Prostate gland (tissue), 2 donors: ENCODE data around the gene TMEM143.

Experiments used
- CTCF ChIP-seq, 4 experiments: fragments of 200-600 bp in 2 of 4; fragments of 450-650 bp in 2 of 4; sonication (generic) in 2 of 4; IDR thresholded peaks; 1 replicate in 3 of 4; 2 replicates in 1 of 4; pipeline ENCODE4 v1.5.1; 2016 to 2019; ENCODE audit warnings: antibody characterized with exemption in 4 of 4, mild to moderate bottlenecking in 2 of 4, moderate library complexity in 2 of 4
- POLR2A ChIP-seq: fragments of 450-650 bp; IDR thresholded peaks from one replicate; pipeline ENCODE4 v1.6.1; 2016; ENCODE audit warnings: antibody characterized with exemption, mild to moderate bottlenecking

- no peak for TF ChIP-seq POLR2A
- TF ChIP-seq CTCF (IDR thresholded peaks at IDR 0.05), result no peak
These were observed 24.8 kb downstream of the TMEM143 start for GRCh38 chr19:48338802-48339503.
